AG04450 (cell line): ENCODE results near the gene KRT71. TPM values are rescaled to one million over a fixed set of nuclear protein-coding genes. Genes with fewer than 3 reads are reported as not detected.
"Not testable (repeated sequence)": the region's sequence is repeated elsewhere in the genome, so short reads cannot be mapped to it uniquely, and the experiment has no call there.

Experiments used
- CTCF ChIA-PET: fragments of 300-600, 350-600 bp; formaldehyde crosslinking; extraction: SDS; loops from one replicate; lab custom pipeline; 2022; ENCODE audit warnings: antibody characterized with exemption, inconsistent platforms; lab: Charles Lee
- POLR2A ChIA-PET: fragments of 350-600 bp; formaldehyde crosslinking; extraction: SDS; loops from one replicate; lab custom pipeline; 2021; ENCODE audit warnings: antibody characterized with exemption, inconsistent platforms; lab: Yijun Ruan, JAX
- DNase-seq: peaks from one replicate; pipeline ENCODE4 v3.0.0-alpha.2; 2011; ENCODE audit warnings: low read depth, low spot score
- H3K27ac ChIP-seq: one replicate; pipeline ENCODE4 v1.5.1; 2012; ENCODE audit warnings: low read depth, low read length, control low read depth
- H3K27me3 ChIP-seq: one replicate; pipeline ENCODE4 v1.6.0; 2012; ENCODE audit warnings: low read length; ENCODE audit not compliant: control insufficient read depth, insufficient read depth
- H3K4me3 ChIP-seq: 2 replicates; pipeline ENCODE4 v1.5.1; 2011; ENCODE audit warnings: mild to moderate bottlenecking, low read depth, low read length, control low read depth
- H3K9me3 ChIP-seq: 2 replicates; pipeline ENCODE4 v1.5.1; 2012; ENCODE audit warnings: low read length; ENCODE audit not compliant: control insufficient read depth, insufficient read depth
- polyA plus RNA-seq: library from polyadenylated mRNA; depleted of rRNA; stranded (reverse); fragments of >200 nt; gene quantifications from 2 replicates; pipeline ENCODE4 v1.2.3, GENCODE V29; 2011
- TF ChIP-seq, protein P1 (sequence below): IDR thresholded peaks from 2 replicates; pipeline ENCODE4 v1.5.1; 2011; ENCODE audit warnings: low read depth, low read length, control low read depth, inconsistent platforms

Gene KRT71
- polyA plus RNA-seq, 1 experiment = not detected

DNA sequence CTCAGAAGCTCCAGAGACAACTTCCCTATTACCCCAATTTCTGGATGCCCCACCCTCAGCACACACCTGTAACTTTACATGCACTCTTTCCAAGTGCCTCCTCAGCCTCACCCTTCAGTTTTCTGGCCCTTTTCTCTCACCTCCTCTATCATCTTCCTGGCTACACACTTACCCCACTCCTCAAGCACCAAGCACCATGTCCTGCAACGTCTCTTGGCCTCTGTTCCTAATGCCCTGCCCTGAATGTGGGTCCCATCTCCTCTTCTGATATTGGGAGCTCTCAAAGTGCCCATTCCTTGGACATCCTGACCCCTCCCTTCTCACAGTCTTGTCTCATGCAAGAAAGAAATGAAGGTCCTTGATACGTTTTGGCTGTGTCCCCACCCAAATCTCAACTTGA, 47.1 kb upstream of the KRT71 start:
- no peaks in the 10 kb centered on the region; the same call in 1 of the 2 replicates for H3K9me3 ChIP-seq
- no peak overlapping the region for H3K4me3 ChIP-seq
- POLR2A ChIA-PET = no interaction called here
- TF ChIP-seq, protein P1, sequence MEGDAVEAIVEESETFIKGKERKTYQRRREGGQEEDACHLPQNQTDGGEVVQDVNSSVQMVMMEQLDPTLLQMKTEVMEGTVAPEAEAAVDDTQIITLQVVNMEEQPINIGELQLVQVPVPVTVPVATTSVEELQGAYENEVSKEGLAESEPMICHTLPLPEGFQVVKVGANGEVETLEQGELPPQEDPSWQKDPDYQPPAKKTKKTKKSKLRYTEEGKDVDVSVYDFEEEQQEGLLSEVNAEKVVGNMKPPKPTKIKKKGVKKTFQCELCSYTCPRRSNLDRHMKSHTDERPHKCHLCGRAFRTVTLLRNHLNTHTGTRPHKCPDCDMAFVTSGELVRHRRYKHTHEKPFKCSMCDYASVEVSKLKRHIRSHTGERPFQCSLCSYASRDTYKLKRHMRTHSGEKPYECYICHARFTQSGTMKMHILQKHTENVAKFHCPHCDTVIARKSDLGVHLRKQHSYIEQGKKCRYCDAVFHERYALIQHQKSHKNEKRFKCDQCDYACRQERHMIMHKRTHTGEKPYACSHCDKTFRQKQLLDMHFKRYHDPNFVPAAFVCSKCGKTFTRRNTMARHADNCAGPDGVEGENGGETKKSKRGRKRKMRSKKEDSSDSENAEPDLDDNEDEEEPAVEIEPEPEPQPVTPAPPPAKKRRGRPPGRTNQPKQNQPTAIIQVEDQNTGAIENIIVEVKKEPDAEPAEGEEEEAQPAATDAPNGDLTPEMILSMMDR = no peak
- no peak for DNase-seq
- no peak overlapping the region for H3K27ac ChIP-seq
- peaks cover 42% of the 10 kb centered on the region for H3K27me3 ChIP-seq
- CTCF ChIA-PET = no interaction called here

DNA sequence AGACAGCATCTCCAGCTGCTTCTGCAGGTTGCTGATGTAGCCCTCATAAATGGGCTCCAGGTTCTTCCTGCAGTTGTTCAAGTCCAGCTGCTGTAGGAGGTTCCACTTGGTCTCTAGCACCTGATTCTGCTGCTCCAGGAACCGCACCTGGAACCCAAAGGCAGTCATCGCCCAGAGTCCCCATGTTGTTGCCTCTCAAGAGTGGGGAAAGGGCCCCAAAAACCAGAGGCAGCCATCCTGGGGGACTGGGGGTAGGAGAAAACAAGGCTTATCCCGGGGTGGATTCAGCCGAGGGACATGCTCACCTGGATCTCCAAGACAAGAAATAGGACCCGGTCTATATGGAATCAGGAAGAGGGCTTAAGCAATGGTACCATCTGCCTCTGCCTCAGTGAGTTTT, 46.0 kb upstream of the KRT71 start:
- H3K27me3 ChIP-seq = peaks cover 42% of the 10 kb centered on the region
- no peak overlapping the region for H3K4me3 ChIP-seq
- H3K27ac ChIP-seq = no peak overlapping the region
- H3K9me3 ChIP-seq = no peaks in the 10 kb centered on the region; the same call in 1 of the 2 replicates
- DNase-seq = no peak
- ChIA-PET POLR2A (no interaction called here), CTCF (interaction anchor here (1.1 to 1.6 kb wide), 2 partner anchors 267 to 281 kb away, joined by 3 to 5 read pairs; no protein-coding TSS in a partner anchor)
- TF ChIP-seq, protein P1 = no peak

DNA sequence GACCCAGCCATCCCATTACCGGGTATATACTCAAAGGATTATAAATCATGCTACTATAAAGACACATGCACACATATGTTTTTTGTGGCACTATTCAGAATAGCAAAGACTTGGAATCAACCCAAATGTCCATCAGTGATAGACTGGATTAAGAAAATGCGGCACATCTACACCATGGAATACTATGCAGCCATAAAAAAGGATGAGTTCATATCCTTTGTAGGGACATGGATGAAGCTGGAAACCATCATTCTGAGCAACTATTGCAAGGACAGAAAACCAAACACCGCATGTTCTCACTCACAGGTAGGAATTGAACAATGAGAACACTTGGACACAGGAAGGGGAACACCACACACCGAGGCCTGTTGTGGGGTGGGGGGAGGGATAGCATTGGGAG, 41.3 kb upstream of the KRT71 start:
- POLR2A ChIA-PET, H3K27ac ChIP-seq, H3K4me3 ChIP-seq, DNase-seq, H3K9me3 ChIP-seq, CTCF ChIA-PET: not testable (repeated sequence)
- H3K27me3 ChIP-seq = peaks cover 14% of the 10 kb centered on the region

DNA sequence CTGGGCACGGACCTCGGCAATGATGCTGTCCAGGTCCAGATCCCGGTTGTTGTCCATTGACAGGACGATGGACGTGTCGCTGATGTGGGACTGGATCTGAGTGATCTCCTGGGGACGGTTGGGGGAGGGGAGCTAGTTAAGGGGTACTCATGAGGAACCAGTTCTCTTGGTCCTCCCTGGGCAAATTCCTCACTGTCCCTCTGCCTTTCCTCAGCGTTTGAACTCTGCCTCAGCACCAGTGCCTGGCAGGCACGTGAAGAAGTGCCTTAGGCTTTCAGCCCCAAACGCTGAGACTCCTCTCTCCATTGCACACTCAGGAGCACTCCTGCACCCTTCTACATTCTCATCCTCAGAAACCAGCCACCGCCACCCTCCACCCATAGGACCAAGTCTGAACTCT, 38.6 kb upstream of the KRT71 start:
- H3K9me3 ChIP-seq = peaks cover 3% of the 10 kb centered on the region; the same call in 1 of the 2 replicates
- POLR2A ChIA-PET = no interaction called here
- H3K4me3 ChIP-seq = no peak overlapping the region
- TF ChIP-seq, protein P1 = no peak
- no peak overlapping the region for H3K27ac ChIP-seq
- CTCF ChIA-PET = interaction anchor here (0.9 kb wide), 1 partner anchor 288 kb away, joined by 4 read pairs; no protein-coding TSS in a partner anchor
- peaks cover 12% of the 10 kb centered on the region for H3K27me3 ChIP-seq
- no peak for DNase-seq

DNA sequence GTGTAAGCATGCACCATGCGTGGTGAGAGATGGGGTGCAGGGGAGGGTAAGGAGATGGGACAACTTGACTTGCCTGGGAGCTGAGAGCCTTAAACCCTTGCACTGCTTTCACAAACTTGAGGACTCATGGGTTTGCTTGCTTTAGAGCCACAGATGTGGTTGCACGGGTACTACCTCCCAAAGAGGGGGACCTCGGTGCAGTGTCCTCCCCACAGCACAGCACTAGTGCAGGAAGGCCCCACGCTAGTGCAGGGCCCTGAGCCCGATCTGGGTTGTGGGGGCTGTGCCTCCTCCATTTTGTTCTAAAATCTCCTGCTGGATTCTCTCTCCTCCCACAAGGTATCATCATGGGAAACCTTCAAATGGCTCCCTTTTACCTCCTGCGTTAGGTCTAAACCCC, 37.1 kb upstream of the KRT71 start:
- TF ChIP-seq, protein P1 = no peak
- no peak overlapping the region for H3K27ac ChIP-seq
- ChIA-PET POLR2A (no interaction called here), CTCF (interaction anchor here (1.1 to 13.8 kb wide), 3 partner anchors 276 to 291 kb away, joined by 3 to 203 read pairs (median 5); no protein-coding TSS in a partner anchor)
- peaks cover 15% of the 10 kb centered on the region for H3K27me3 ChIP-seq
- no peak for DNase-seq
- no peak overlapping the region for H3K4me3 ChIP-seq
- peaks cover 3% of the 10 kb centered on the region; the same call in 1 of the 2 replicates for H3K9me3 ChIP-seq
